NCI-H146 treated with DMSO at 0.1 percent for 48 hours (cell line): ENCODE results near the gene ACAP3.
"Not testable (repeated sequence)": the region's sequence is repeated elsewhere in the genome, so short reads cannot be mapped to it uniquely, and the experiment has no call there.

Source experiments
- DNase-seq: peaks from one replicate; lab custom pipeline; 2025; ENCODE audit not compliant: unreplicated experiment; lab: John Stamatoyannopoulos, UW

ACAP3 gene

GRCh38 chr1:1268284-1268682 is 39.4 kb downstream of the ACAP3 start:
- no peak for DNase-seq

- DNase-seq, result no peak
Observed at GRCh38 chr1:1267488-1268283, 40.0 kb downstream of the ACAP3 start.

DNA sequence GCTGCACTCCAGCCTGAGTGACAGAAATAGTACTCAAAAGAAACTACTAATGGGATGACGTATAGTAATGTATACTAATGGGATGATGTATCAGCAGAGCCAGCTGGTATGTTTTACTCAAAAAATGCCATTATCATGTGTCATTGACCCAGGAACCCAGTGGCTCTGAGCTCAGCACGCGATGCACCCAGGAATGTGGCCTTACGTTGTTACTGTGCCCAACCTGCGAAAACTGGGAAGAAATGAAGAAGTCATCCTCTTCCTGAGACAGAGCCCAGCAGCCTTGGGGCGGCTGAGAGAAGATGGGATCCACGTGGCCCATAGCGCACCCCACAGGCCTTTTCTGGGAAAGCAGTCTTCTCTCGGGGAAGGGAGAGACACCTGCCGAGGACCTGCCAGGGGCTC is 42.9 kb downstream of the ACAP3 start:
- no peak for DNase-seq

DNA sequence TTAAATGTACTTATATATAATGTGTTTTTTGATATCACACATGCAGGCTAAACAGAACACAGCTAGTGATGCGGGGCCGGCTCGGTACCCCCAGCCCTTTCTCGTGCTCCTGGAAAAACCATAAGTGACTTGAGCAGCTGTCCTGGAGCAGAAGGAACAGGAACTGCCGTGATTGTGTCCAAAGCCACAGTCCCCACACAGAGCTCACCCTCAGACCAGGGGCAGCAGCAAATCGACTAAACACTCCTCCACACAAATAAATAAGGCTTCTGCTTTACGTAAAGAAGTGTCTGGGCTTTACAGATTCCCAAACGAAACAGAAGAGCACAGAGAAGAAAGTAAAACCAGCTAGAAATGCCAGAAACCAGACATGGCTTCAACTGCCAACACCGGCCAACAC is 43.7 kb downstream of the ACAP3 start:
- DNase-seq, result no peak

DNA sequence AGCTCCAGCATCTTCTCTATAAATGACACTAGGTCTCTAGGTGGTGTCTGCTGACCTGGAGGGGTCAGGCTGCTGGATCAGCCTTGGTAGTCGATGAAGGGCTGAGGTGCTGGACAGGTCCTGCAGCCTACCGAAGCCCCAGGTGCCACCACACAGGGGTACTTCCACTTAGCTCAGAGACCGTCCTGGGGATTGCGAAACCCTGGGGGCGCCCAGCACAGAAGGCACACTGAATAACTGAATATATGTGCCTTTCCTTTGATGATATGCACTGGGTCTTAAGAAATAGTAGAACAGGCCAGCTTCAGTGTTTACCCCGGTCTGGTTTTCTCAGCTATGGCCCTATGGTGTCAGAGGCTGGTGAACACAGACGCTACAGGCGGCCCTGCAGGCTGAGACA is 45.0 kb downstream of the ACAP3 start:
- DNase-seq, result no peak

DNA sequence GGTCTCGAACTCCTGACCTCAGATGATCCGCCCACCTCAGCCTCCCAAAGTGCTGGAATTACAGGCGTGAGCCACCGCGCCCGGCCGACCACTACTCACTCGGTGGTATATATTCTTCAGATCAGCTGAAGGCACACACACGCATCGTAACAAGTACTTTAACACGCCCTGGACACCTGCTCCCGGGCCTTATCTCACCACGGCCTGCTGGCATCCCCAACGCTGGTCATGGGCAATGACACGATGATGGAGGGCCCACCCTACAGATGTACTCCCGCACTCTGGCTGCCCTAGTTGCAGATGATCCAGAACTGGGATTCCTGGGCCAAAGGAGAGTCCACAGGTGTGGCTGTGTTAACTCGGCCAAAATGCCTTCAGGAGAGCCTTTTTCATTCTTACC is 45.7 kb downstream of the ACAP3 start:
- DNase-seq, result no peak

- DNase-seq, result no peak
Observed at GRCh38 chr1:1260843-1261560, 46.7 kb downstream of the ACAP3 start.

DNA sequence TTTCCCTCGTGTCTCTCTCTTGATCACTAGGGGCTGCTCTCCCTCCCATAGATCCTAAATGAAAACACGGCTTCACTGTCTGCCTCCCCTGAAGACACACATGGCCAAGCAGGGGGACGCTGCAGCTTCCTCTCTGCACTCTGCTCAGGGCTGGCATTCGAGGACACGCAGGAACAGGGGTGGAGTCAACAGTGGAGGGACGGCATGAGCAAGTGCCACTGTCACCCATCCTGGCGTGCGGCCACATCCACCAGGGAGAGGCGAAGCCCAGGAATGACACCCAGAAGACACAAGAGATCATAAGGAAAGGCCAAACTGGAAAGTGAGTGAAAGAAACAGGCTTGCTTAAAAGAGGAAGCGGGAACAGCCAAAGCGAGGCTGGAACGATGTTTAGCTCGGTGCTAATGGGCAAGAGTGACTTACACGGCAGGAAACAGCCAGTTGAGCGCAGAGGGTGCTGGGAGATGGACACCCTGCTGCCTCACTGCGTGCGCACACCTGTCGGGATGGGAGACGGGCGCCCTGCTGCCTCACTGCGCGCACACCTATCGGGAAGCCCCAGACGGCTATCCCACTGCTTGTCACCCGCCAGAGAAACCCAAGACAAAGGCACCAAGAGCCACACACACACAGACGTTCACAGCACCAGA is 47.7 kb downstream of the ACAP3 start:
- DNase-seq, result no peak

- no peak for DNase-seq
Observed at GRCh38 chr1:1259540-1259939, 48.2 kb downstream of the ACAP3 start.

DNA sequence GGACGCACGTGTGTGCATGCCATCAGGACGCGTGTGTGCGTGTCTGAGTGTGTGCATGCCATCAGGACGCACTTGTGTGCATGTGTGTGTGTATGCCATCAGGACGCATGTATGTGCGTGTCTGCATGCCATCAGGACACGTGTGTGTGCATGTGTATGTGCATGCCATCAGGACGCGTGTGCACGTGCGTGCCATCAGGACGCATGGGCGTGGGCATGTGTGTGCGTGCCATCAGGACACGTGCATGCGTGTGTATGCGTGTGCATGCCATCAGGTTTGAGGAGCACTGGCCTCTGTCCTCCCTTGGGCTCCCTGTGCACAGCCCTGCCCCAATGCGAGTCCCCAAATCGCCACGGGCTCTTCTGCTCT is 48.6 kb downstream of the ACAP3 start:
- no peak for DNase-seq

- DNase-seq, result no peak
Observed at GRCh38 chr1:1256956-1257871, 50.5 kb downstream of the ACAP3 start.

- DNase-seq, result no peak
Observed at GRCh38 chr1:1255611-1256010, 52.1 kb downstream of the ACAP3 start.

GRCh38 chr1:1255078-1255477 is 52.7 kb downstream of the ACAP3 start:
- DNase-seq, result no peak

DNA sequence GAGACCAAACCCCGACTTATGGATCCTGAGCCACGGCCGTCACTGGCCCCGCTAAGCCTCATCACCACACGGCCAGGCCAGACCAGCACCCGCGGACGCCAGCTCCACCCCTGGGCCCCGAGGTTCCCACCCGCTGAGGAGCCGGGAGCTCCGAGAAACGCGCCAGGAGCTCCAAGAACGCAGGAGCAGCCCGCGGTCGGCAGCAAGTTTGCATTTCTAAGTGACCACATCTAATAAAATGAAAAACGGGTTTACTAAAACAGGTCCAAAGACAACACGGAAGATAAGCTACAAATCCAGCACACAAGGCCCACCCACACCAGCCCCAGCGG is 53.1 kb downstream of the ACAP3 start:
- DNase-seq, result no peak

GRCh38 chr1:1253972-1254666 is 53.6 kb downstream of the ACAP3 start:
- no peak for DNase-seq

- DNase-seq, result no peak
Observed at GRCh38 chr1:1253314-1253713, 54.4 kb downstream of the ACAP3 start.

DNA sequence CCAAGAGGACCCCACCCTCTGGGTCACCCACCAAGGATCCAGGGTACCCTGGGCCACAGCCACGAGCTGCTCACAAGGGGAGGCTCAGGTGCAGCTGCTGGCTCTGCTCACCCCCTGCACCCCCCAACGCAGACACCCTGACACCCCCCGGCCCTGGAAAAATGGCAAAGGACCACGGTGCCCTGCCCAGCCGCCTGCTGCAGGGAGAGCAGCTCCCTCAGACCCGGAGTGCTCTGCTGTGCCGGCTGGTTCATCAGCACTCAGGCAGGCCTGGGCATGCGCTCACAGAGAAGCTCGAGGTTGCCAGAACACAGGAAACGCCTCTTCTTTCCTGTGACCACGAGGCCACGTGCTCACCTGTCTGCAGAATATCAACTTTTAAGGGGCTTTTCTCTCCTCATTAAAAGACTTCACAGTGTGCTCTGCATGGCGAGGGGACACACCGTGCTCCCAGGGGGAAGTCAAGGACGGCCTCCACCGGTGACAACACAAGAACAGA is 56.9 kb downstream of the ACAP3 start:
- no peak for DNase-seq

DNA sequence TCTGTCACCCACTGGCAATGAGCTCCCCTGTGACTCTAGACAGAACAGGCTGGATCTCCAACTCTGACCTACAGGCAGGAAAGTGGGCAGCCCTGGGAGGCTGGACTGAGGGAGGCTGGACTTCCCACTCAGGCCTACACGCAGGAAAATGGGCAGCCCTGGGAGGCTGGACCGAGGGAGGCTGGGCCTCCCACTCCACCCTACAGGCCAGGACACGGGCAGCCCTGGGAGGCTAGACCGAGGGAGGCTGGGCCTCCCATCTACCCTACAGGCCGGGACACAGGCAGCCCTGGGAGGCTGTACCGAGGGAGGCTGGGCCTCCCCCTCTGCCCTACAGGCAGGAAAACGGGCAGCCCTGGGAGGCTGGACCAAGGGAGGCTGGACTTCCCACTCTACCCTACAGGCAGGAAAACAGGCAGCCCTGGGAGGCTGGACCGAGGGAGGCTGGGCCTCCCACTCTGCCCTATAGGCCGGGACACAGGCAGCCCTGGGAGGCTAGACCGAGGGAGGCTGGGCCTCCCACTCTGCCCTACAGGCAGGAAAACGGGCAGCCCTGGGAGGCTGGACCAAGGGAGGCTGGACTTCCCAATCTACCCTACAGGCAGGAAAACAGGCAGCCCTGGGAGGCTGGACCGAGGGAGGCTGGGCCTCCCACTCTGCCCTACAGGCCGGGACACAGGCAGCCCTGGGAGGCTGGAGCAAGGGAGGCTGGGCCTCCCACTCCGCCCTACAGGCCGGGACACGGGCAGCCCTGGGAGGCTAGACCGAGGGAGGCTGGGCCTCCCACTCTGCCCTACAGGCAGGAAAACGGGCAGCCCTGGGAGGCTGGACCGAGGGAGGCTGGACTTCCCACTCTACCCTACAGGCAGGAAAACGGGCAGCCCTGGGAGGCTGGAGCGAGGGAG is 59.5 kb downstream of the ACAP3 start:
- DNase-seq, result not testable (repeated sequence)

DNA sequence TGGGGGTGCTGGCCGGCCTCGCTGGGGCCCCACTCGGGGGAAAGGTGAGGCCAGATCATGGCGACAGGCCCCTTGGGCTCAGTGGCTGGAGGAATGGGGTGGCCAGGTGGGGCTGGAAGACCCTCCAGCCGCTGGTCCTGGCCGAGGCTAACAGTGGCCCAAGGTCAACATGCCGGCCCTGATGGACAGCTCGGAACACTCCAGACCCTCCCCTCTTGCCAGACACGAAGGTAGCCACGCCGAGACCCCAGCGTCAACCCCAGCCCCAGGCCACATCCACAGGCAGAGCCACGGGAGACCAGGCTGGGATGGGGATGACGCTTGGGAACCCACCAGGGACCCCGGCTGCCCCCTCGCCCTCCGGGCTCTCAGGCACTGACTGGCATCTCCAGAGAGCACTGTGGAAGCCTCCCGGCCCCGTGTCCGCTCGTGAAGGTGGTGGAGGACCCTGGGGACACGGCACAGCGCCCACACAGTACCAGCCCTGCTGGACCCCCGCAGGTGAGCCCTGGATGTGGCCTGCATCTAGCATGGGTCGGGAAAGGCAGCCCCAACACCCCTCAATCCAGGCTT is 60.3 kb downstream of the ACAP3 start:
- no peak for DNase-seq
